Fibroblast of skin of back (primary cell): ENCODE measurements around the gene UQCRHL.
A peak's percentile ranks its signal among the peaks of the same experiment; 100 is the strongest.

ENCODE experiments used
- DNase-seq: peaks from one replicate; pipeline ENCODE4 v3.0.0-alpha.2; 2013

Gene UQCRHL

GRCh38 chr1:15797614-15798390 lies 9.6 kb downstream of the UQCRHL start:
- DNase-seq = peak; percentile 27

- DNase-seq = no peak
These were observed 11.4 kb downstream of the UQCRHL start for GRCh38 chr1:15796086-15796462.

GRCh38 chr1:15788624-15789301 lies 18.7 kb downstream of the UQCRHL start:
- DNase-seq = peak; percentile 57

- peak; percentile 62 for DNase-seq
These were observed 20.9 kb downstream of the UQCRHL start for GRCh38 chr1:15786581-15786980.

GRCh38 chr1:15785683-15786082 lies 21.8 kb downstream of the UQCRHL start:
- no peak for DNase-seq

GRCh38 chr1:15777909-15778707 lies 29.3 kb downstream of the UQCRHL start:
- no peak for DNase-seq

GRCh38 chr1:15775706-15776105 lies 31.7 kb downstream of the UQCRHL start:
- no peak for DNase-seq

- no peak for DNase-seq
These were observed 35.5 kb downstream of the UQCRHL start for GRCh38 chr1:15771836-15772515.

GRCh38 chr1:15770313-15770962 lies 37.0 kb downstream of the UQCRHL start:
- DNase-seq = no peak

- DNase-seq = no peak
These were observed 39.1 kb downstream of the UQCRHL start for GRCh38 chr1:15768388-15768787.

GRCh38 chr1:15767941-15768340 lies 39.5 kb downstream of the UQCRHL start:
- DNase-seq = no peak

- no peak for DNase-seq
These were observed 41.8 kb downstream of the UQCRHL start for GRCh38 chr1:15765495-15766194.

- no peak for DNase-seq
These were observed 42.6 kb downstream of the UQCRHL start for GRCh38 chr1:15764890-15765289.

- DNase-seq = no peak
These were observed 43.1 kb downstream of the UQCRHL start for GRCh38 chr1:15764269-15764764.

GRCh38 chr1:15762546-15762945 lies 44.9 kb downstream of the UQCRHL start:
- DNase-seq = no peak

GRCh38 chr1:15761366-15762128 lies 45.9 kb downstream of the UQCRHL start:
- no peak for DNase-seq

GRCh38 chr1:15760520-15761211 lies 46.8 kb downstream of the UQCRHL start:
- DNase-seq = peak; percentile 86

- peak; percentile 27 for DNase-seq
These were observed 48.3 kb downstream of the UQCRHL start for GRCh38 chr1:15758953-15759661.

- DNase-seq = peak; percentile 50
These were observed 49.0 kb downstream of the UQCRHL start, which contains the start of gene FBLIM1 for GRCh38 chr1:15758343-15758931. Gene FBLIM1 (plus strand): TSS chr1:15758795. CDS start chr1:15764984, 6,189 bp downstream.
